ENCODE measurements around the gene HES1.
"Not testable (repeated sequence)": the region's sequence is repeated elsewhere in the genome, so short reads cannot be mapped to it uniquely, and the experiment has no call there.

Gene HES1

GRCh38 chr3:194128919-194129295, 7.0 kb upstream of the HES1 start:
- DNase-seq, result not testable (repeated sequence)

- no peak for DNase-seq
These were observed 6.3 kb upstream of the HES1 start for GRCh38 chr3:194129581-194130133.

DNA sequence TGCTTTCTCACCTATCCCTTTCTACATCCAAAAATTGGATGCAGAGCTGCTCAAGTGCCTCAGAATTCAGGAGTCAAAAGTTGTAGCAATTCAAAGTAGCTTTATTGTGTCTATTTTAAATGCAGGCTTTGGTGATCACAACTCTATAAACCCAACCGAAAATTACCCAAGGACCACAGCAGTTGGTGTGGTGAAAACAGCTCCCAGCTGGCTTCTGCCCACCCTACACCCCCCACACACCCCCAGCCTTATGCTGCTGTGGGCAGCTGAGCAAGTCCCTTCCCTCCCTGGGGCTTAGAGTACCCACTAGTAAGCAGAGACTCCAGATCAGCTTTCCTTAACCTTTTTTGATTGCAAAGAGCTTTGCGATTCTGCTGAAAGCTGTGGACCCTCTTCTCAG, 5.8 kb upstream of the HES1 start:
- DNase-seq, result no peak

DNA sequence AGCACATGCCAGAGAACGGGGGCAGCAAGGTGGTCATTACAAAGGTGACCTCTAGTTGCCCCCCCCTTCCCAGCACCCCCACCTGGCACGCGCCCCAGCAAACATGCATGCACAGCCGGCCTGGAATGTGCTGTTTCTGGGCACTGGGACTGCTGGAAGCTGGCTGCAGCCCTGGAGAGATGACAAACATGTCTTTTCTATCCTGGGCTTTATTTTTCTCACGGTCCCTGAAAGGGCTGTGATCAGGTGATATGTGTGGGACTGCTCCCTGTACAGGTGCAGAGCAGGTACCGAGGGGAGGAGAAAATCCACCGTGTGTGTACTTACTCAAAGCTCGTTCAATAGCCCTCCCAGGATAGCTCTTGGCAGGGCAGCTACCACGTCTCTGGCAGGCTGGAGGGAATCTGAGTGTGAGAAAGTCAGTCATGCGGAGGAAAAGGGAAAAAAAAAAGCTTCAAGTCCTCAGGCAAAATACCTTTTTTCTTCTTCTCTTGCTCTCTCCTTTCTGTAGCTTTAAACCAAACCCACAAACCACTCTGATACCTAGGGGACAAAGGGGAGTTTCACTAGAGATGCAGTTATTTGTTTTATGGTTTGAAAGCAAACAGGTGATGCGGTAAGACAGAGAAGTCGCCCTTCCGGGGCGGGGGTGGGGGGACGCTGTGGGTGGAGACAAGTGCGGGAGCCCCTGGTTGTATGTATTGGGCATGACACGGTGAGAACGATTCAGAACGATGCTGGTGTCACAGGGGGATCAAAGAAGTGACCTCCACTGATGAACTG, 5.0 kb upstream of the HES1 start:
- peak; percentile 93 to 94 for DNase-seq

- peak in 1 of 2 experiments; percentile 25 for DNase-seq
These were observed 3.3 kb upstream of the HES1 start for GRCh38 chr3:194132465-194133286.

GRCh38 chr3:194133661-194134230, 2.2 kb upstream of the HES1 start:
- peak; percentile 22 to 77 for DNase-seq

DNA sequence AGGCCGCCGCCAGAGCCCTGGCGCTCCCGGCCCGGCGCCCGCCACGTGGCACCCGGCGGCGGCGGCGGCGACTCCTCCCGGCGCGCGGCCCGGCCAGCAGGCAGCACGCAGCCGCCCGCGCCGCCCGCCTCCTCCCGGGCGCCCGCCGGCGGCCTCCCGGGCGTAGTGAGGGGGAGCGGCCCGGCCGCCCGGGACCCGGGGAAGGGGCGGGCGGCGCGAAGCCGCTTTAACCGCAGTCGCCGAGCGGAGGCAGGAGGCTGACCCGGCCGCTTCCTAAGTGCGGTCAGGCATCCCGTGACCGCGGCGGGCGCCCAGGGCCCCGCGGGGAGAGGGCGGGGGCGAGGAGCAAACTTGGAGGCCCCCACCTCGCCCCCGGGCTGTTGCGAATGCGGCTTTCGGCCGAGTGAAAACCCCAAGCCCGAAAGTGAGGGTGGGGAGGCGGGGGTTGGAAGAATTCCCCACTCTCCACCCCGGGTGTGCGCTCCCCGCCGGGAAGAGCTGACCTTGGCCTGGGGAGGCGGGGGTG, 1.7 kb upstream of the HES1 start:
- peak in 1 of 2 experiments; percentile 84 for DNase-seq

DNA sequence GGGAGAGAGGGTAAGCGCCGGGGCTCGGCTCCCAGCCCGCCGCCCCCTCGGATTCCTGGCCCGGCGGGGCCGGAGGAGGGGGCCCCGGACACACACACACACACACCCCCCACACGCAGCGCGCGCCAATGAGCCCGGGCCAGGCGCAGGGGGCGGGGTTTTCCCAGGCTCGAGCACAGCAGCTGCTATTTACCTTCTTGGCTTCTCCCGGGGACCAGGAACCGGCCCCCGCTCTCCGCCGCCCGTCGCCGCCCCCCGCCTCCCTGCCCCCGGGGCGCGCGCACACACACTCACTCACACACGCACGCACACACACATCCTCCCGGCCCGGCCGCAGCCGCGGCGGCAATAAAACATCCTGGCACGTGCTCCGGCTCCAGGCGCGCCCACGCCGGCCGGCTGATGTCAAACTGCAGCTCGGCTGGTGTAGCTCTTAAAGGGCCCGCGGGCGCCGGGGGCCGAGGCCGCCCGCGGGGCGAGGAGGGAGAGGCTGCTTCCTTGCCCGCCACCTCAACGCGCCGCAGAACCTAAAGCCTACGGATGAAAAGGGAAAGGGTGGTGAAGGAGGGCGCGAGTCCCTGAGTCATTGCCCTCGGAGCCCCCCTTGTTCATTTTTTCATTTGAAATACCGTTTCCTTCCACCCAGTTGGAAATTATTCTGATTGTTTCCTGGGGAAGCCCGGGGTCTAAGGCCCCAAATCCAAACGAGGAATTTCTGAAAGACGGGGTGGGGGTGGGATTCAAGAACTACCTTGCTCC, 1.0 kb upstream of the HES1 start:
- peak; percentile 94 to 100 for DNase-seq

DNA sequence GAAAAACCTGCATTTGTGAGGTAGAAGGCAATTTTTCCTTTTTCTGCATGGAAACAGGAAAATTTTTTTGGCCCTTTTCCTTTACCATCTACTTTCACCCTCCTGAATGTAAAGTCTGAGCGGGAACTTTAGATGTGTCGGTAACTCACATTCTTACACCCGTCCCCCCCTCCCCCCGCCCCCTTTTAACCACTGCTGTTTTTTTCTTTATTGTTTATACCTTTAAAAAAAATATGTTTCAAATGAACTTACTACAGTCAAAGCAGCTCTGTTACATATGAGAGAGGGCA, 487 bp upstream of the HES1 start:
- no peak for DNase-seq

DNA sequence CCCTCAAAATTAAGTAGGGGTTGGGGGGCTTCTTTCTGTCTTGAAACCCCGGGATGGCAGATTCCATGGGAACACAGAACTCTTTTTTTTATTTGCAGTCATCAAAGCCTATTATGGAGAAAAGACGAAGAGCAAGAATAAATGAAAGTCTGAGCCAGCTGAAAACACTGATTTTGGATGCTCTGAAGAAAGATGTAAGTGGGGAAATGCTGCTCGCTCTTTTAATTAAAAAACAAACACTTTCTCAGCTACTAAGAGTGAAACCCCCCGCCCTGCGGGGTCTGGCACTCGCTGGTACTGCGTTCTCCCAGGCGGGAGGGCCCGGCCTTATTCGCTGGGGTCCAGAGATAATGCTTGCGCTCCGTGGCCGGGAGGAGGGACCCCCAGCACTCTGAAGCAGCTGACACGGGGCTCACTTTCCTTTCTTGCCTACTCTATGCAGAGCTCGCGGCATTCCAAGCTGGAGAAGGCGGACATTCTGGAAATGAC, 615 bp downstream of the HES1 start:
- no peak for DNase-seq

DNA sequence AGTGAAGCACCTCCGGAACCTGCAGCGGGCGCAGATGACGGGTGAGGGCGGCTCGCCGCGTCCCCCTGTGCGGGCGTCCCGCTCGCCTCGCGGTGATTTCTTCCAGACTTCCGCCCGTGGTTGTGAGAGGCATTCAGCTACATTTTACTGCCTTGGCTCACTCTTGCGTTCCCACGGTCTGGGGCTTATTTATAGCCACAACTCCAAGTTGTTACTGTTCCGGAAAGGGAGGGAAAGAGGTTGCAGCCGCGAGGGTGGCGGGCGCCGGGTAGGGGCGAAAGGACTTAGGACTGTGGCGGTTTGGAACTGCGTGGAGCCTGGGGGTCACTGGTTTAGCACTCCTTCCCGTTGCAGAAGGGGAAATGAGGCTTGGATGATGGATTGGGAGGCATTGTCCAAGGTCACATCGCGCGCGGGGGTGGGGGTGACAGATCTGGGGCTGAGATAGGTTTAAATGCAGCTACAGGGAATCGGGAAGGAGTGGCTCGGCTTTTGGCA, 1.1 kb downstream of the HES1 start:
- peak in 1 of 2 experiments; percentile 79 for DNase-seq

GRCh38 chr3:194137506-194138474, 1.8 kb downstream of the HES1 start:
- peak; percentile 39 to 81 for DNase-seq

DNA sequence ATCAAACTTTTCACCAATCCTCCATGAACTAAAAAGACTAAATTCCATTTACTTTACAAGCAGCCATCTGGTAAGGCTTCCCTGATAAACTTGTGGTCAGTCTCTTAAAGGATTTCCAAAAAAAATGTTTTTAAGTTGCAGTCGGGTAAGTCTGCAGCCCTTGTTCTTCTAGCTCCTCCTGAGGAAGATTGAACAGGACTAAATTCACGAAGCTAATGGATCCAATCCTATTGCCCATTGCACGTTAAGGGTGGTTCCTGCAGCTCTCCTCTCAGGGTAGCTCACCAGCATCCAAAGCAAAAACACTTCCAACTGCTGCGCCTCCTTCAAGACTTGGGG, 2.8 kb downstream of the HES1 start:
- DNase-seq, result no peak

DNA sequence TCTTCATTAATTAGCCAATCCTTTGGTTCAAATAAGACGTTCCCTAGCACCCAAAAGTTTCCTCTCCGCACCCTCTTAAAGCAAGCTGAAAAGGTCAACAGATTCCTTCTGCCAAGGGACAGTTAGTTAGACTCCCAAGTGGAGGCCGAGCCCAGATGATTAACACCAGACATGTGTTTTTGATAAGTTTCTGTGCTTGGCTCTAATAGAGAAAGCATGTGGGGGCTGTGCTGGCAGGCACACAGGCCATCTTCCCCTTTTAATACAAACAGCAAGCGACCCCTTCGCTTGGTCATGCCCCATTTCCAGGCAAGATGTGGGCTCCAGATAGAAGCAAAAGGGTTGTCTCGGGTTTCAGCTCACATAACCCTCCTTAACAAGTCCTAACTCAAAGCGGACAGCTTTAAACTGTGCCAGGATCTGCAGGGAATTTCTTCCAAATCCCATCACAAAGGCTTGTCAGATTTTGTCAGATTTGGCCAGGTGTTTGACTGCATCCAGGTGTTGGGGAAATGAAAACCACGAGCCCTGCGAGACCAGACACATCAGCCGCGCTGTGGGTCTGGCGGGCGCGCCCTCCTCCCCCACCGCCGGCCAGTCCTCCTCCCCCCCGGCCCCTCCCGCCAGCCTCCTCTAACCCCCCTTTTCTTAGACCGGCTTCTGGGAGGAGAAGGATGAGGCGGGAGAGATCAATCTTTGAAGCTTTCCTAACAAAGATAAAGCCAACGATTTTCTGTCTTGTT, 3.3 kb downstream of the HES1 start:
- DNase-seq, result peak; percentile 51 to 59

DNA sequence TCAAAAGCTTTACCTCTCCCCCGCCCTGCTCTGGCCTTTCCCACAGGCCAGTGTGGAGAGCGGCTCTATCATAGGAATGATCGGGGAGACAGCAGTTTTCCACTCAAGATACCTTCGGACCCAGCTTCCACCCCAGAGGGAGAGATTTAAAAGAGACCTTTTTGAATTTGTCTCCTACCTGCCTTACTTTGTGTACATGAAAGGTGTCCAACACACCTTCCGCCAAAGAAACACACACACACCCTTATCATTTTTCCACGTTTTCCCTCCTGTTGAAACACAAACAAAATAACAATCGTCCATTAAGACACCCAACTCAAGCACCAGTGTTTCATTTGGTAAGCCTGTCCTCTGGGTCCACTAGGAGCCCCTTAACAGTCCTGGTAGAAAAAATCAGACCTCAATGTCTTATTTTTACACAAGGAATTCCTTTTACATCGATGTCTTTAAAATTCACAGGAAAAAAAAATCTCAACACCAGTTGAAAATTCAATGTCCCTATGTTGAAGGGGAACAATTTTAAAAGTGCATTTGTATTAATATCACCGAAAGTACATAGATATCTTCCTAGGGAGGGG, 4.0 kb downstream of the HES1 start:
- DNase-seq, result no peak

GRCh38 chr3:194140520-194141414, 4.8 kb downstream of the HES1 start:
- DNase-seq, result peak in 1 of 2 experiments; percentile 43

- peak; percentile 64 to 90 for DNase-seq
These were observed 5.6 kb downstream of the HES1 start for GRCh38 chr3:194141415-194142155.
